ENCODE data around the gene BOC.

- no peak for TF ChIP-seq CTCF (IDR thresholded peaks at IDR 0.05; ENCODE audit: low read depth, low read length, poor library complexity, severe bottlenecking)
- no peak for TF ChIP-seq EZH2phosphoT487 (IDR thresholded peaks at IDR 0.05; ENCODE audit: borderline replicate concordance, low read length)
These were observed 58.3 kb downstream of the BOC start for GRCh38 chr3:113269661-113270060.

All from DOHH2 (cell line).